NCI-H2227 (cell line): ENCODE measurements around the gene CYGB.

Experiments used
- DNase-seq: peaks from one replicate; lab custom pipeline; 2025; ENCODE audit not compliant: unreplicated experiment; lab: John Stamatoyannopoulos, UW

The CYGB gene

GRCh38 chr17:76537578-76538280, at the start of gene CYGB:
Gene CYGB (minus strand): TSS chr17:76537709. CDS start chr17:76537542, 167 bp downstream.
- peak; percentile 79 for DNase-seq

GRCh38 chr17:76586741-76587487, 49.4 kb upstream of the CYGB start:
- DNase-seq = peak; percentile 40

- DNase-seq = peak; percentile 48
These were observed 48.4 kb upstream of the CYGB start, which contains the start of gene ST6GALNAC2 for GRCh38 chr17:76585649-76586593. Gene ST6GALNAC2 (minus strand): TSS chr17:76585860. CDS start chr17:76585808, 52 bp downstream.

GRCh38 chr17:76585033-76585648, 47.6 kb upstream of the CYGB start:
- peak; percentile 19 for DNase-seq

DNA sequence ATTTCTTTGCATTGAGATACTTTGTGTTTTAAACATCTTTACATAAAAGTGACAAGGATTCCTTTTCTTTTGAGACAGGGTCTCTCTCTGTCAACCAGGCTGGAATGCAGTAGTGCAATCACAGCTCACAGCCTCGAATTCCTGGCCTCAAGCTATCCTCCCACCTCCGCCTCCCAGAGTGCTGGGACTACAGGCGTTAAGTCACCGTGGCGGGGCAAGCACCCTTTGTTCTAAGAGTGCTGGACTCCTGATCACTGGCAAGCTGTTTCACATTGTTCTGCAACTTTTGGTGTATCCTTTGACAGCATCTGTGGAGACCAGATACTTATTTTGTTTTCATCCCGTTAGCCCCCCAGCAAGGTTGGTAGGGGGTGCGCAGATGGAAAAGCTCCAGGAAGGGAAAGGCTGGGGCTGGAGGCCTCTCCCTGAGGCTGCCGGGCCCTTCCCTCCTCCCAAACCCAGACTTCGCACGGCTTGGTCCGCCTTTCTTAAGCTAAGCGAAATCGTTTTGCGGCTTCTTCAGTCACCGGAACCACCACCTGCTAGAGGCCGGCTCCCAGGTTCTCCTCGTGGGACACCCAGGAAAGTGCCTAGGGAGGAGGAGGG, 47.0 kb upstream of the CYGB start:
- no peak for DNase-seq

DNA sequence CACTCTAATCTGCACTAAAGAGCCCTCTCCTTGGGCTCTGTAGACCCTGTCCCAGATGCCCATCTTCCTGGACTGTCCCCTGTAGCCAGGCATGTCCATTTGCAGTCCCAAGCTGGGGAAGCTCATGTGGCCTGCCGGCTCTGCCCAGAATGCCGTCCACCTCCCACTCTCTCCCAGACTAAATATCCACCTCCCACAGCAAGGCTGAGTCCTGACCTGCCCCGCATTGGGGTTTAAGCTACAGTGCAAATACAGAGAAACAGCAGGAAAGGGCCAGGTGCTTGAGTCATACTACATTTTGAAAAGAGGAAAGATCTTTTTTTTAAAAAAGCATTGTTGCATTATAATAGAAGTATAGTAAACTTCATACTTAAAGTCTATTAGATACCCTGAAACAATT, 45.2 kb upstream of the CYGB start:
- DNase-seq = no peak

DNA sequence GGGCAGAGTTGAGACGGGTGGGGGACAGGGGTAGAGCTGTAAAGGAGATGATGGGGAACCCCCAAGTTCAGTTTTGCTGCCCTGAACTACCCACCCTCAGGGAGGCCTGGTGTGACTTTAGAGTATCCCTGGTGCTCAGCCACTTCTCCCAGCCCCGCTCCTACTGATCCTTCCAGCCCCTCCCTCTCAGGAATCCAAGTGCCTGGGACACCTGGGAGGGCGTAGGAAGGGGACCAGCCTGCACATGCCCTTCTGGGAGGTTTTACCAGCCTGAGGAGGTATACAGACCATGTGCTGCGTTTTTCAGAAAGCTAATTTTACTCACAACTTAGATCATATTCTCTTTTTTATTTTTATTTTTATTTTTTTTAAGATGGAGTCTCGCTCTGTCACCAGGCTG, 44.0 kb upstream of the CYGB start:
- no peak for DNase-seq

DNA sequence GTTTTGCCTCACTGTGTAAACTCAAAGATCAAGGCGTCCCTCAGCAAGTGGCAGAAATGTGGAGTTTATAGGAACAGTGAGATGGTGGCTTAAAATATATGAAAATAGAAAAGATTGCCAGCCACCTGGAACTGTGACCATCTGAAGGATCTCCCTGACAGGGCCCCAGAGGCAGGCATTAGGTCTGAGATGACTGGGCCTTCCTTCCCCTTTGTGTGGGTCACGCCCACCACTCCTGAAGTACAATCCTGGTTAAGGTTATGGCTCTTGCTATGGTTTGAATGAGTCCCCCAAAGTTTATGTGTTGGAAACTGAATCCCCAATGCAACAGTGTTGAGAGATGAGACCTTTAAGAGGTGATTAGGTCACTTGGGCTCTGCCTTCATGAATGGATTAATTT, 41.8 kb upstream of the CYGB start:
- no peak for DNase-seq

DNA sequence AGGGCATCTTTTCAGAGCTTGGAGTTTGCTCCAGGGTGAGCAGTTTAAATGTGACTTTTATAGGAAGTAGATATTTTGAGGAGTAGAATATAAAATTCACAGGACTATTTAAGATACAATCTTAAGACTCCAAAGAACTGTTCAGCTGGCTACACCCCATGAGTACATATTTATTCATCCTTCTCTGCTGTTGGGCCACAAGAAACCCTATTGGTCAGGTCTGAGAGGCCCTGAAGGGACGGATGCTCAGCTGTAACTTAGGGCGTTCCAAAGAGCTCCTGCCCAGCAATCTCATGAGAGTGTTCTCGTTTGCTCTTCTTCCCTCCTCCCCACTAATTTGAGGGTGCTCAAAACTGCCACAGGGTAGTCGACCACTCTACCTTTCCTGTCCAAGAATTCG, 40.9 kb upstream of the CYGB start:
- no peak for DNase-seq

DNA sequence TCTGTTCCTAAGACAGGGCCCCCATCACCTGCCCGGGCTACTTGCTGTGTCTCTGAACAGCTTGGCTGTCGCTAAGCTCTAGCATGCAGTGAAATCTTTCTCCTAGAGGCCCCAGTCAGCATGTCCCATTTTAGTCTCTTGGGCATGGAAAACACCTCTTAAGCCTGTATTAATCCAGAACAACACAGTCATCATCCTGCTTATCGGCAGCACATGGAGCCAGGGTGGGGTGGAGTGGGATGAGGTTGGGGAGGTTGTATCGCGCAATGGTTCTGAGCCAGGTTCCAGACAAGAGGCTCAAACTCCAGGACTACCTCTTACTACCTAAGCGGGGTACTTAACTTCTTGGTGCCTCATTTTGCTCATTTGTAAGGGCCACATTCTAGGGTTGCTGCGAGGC, 40.4 kb upstream of the CYGB start:
- no peak for DNase-seq

- no peak for DNase-seq
These were observed 38.7 kb upstream of the CYGB start for GRCh38 chr17:76576189-76576588.

- no peak for DNase-seq
These were observed 38.1 kb upstream of the CYGB start for GRCh38 chr17:76575570-76575969.

DNA sequence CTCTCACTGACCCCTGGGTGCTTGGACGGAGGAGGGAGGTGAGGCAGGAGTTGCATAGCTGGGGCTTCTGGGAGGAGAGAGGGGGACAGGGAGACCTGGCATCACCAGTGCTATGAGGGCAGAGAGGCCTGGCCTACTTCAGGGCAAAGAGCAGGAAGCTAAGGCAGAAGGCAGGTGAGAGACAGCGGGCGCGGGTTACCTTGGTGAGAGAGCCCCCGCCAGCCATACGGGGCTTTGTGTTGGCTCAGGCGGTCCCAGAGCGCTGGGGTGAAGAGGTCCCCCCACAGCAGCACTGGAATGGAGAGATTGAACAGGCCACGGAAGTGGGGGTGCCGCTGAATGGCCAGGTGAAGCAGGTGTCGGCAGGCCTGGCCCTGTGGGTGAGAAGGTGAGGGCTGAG, 36.7 kb upstream of the CYGB start:
- no peak for DNase-seq

DNA sequence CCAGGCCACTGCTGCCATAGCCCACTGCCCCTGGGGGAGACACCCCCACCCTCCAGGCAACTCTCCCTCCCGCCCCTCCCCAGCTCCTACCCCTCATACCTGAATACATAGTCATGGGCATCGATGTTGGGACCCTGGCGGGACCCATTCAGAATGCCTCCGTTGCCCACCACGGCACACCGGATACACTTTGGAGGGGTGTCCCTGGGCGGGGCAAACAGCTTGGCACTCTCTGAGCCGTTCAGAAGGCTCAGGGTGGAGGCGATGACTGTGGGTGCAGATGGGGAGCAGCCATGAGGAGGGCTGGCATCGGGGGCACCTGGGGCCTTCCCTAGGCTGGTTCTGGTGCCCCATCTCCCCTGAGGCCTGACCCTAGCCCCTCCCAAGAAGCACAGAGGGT, 35.6 kb upstream of the CYGB start:
- no peak for DNase-seq

- DNase-seq = no peak
These were observed 34.8 kb upstream of the CYGB start for GRCh38 chr17:76572201-76572910.

- DNase-seq = no peak
These were observed 33.5 kb upstream of the CYGB start for GRCh38 chr17:76570877-76571471.

- no peak for DNase-seq
These were observed 32.9 kb upstream of the CYGB start for GRCh38 chr17:76570457-76570856.

GRCh38 chr17:76569607-76570279, 32.2 kb upstream of the CYGB start:
- DNase-seq = no peak

DNA sequence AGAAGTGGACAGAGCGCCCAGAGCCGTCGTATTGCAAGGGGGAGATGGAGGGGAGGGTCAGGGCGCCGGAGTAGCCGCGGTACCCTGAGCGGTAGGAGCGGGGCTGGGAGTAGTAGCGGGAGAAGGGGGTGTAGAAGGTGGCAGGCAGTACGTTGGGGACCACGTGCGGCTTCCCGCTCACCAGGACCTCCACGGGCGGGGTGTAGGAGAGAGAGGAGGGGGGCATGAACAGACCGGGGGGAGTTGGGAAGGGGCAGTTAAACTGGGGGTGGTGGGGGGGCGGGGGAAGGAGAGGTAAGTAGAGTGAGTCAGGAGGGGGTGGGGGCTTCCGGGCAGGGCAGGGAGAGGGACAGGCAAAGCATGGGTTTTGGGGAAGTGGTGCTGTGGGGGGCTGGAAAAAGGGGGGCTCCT, 31.3 kb upstream of the CYGB start:
- DNase-seq = no peak
